Measurements from ENCODE around the gene FBXL12. TPM values are rescaled to one million over a fixed set of nuclear protein-coding genes. Genes with fewer than 3 reads are reported as not detected.
A peak's percentile ranks its signal among the peaks of the same experiment; 100 is the strongest.

The FBXL12 gene
- total and polyA plus RNA-seq, 2 of the 4 experiments (the other 2 are of a cell fraction) = 8.1 to 42.6 TPM

DNA sequence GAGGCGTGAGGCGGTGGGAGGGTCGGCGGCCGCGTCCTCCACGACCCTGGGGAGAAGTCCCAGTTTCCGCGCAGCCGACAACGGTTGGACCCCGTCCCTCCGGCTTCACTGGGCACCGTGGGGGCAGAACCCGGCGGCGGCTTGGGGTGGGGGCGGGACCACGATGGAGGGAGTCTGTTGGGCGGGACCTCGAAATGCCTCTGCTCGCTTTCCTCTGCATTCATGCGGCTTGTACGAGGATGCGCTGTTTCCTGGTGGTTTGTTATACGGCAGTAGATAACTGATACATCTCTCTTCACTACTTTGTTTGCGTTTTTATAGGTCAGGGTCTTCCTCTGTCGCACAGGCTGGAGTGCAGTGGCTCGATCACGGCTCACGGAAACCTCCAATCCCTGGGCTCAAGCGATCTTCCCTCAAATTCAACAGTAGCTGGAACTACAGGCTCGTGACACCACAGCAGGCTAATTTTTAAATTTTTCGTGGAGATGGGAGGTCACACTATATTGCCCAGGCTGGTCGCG, 25.7 kb downstream of the FBXL12 start:
- Histone ChIP-seq H3K18ac (ENCODE audit: low read depth, low read length) (no peak overlapping the region; the same call in 1 of the 2 replicates), H2BK20ac (ENCODE audit: low read depth, low read length) (no peak overlapping the region), H4K5ac (ENCODE audit: low read depth, low read length) (peak overlapping the region; percentile 43; the same call in 1 of the 2 replicates), H3K14ac (replicated peaks; ENCODE audit: low read depth, low read length) (peak overlapping the region; percentile 64; the same call in 1 of the 2 replicates), H3K27me3 (ENCODE audit: control insufficient read depth, insufficient read depth, low read length) (no peaks in the 10 kb centered on the region), H2BK15ac (ENCODE audit: low read depth, low read length) (no peak overlapping the region), H3K4ac (ENCODE audit: low read depth, low read length) (no peak overlapping the region; the same call in 1 of the 2 replicates), H2BK5ac (ENCODE audit: low read depth, low read length, poor library complexity, severe bottlenecking) (no peak overlapping the region), H2AFZ (replicated peaks; ENCODE audit: low read length, poor library complexity) (peak overlapping the region; percentile 99), H3K9ac (ENCODE audit: low read depth, low read length) (peak overlapping the region; percentile 63; the same call in 1 of the 2 replicates), H3K36me3 (ENCODE audit: control insufficient read depth, insufficient read depth, low read length) (no peaks in the 10 kb centered on the region), H3K9me1 (ENCODE audit: insufficient read depth, low read length) (no peaks in the 10 kb centered on the region), H3K4me2 (ENCODE audit: low read depth, low read length) (peak overlapping the region; percentile 95), H3K4me3 (ENCODE audit: insufficient read depth, low read depth, low read length) (peak overlapping the region; percentile 98), H4K91ac (ENCODE audit: insufficient read depth, low read depth, low read length) (no peak overlapping the region), H3K9me3 (ENCODE audit: control insufficient read depth, insufficient read depth, low read length) (no peaks in the 10 kb centered on the region), H2AK9ac (replicated peaks; ENCODE audit: low read depth, low read length, poor library complexity) (peak overlapping the region; percentile 96), H2BK120ac (ENCODE audit: low read depth, low read length) (no peak overlapping the region), H3K56ac (ENCODE audit: extremely low read depth, insufficient read depth, low read length) (no peak overlapping the region), H4K20me1 (ENCODE audit: insufficient read depth, low read length) (no peaks in the 10 kb centered on the region), H3K79me1 (ENCODE audit: low read depth in 1 of 2, low read length in 2 of 2) (no peaks in the 10 kb centered on the region), H4K8ac (ENCODE audit: low read depth in 2 of 2, low read length in 2 of 2) (peak overlapping the region; percentile 58 to 83; a peak in 3 of 4 replicates), H3K23ac (ENCODE audit: low read depth, low read length) (no peak overlapping the region), H2AK5ac (ENCODE audit: low read depth, low read length) (no peak overlapping the region), H3K4me1 (ENCODE audit: control insufficient read depth, insufficient read depth, low read length) (peaks cover 3% of the 10 kb centered on the region), H3K27ac (ENCODE audit: insufficient read depth, low read length) (peak overlapping the region; percentile 54)
- peak; percentile 32 for DNase-seq
- no TSS peak for BruUV-seq (replicated peaks)
- TF ChIP-seq RFX5 (IDR thresholded peaks at IDR 0.05; ENCODE audit: low read depth, low read length) (no peak), RAD21 (IDR thresholded peaks at IDR 0.05; ENCODE audit: low read length) (no peak), NFE2L2 (IDR thresholded peaks at IDR 0.05; ENCODE audit: low read depth, low read length) (no peak), CEBPB (IDR thresholded peaks at IDR 0.05; ENCODE audit: low read depth, low read length) (no peak), MXI1 (IDR thresholded peaks at IDR 0.05; ENCODE audit: borderline replicate concordance, low read depth, low read length) (no peak), POLR2A (IDR thresholded peaks at IDR 0.05; ENCODE audit: low read depth, low read length) (peak; percentile 3; the same call in 1 of the 2 replicates), MAFK (IDR thresholded peaks at IDR 0.05; ENCODE audit: low read depth, low read length) (no peak), MAZ (IDR thresholded peaks at IDR 0.05; ENCODE audit: borderline replicate concordance, low read depth, low read length) (peak; percentile 18; the same call in 1 of the 2 replicates), FOS (IDR thresholded peaks at IDR 0.05; ENCODE audit: low read depth, low read length) (no peak)
- TF ChIP-seq, protein P1, sequence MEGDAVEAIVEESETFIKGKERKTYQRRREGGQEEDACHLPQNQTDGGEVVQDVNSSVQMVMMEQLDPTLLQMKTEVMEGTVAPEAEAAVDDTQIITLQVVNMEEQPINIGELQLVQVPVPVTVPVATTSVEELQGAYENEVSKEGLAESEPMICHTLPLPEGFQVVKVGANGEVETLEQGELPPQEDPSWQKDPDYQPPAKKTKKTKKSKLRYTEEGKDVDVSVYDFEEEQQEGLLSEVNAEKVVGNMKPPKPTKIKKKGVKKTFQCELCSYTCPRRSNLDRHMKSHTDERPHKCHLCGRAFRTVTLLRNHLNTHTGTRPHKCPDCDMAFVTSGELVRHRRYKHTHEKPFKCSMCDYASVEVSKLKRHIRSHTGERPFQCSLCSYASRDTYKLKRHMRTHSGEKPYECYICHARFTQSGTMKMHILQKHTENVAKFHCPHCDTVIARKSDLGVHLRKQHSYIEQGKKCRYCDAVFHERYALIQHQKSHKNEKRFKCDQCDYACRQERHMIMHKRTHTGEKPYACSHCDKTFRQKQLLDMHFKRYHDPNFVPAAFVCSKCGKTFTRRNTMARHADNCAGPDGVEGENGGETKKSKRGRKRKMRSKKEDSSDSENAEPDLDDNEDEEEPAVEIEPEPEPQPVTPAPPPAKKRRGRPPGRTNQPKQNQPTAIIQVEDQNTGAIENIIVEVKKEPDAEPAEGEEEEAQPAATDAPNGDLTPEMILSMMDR (conservative IDR thresholded peaks at IDR 0.05; ENCODE audit: low read depth, low read length) = no peak
- TF ChIP-seq, protein P2, sequence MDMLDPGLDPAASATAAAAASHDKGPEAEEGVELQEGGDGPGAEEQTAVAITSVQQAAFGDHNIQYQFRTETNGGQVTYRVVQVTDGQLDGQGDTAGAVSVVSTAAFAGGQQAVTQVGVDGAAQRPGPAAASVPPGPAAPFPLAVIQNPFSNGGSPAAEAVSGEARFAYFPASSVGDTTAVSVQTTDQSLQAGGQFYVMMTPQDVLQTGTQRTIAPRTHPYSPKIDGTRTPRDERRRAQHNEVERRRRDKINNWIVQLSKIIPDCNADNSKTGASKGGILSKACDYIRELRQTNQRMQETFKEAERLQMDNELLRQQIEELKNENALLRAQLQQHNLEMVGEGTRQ (IDR thresholded peaks at IDR 0.05; ENCODE audit: low read depth, low read length) = no peak
- TF ChIP-seq, protein P3, sequence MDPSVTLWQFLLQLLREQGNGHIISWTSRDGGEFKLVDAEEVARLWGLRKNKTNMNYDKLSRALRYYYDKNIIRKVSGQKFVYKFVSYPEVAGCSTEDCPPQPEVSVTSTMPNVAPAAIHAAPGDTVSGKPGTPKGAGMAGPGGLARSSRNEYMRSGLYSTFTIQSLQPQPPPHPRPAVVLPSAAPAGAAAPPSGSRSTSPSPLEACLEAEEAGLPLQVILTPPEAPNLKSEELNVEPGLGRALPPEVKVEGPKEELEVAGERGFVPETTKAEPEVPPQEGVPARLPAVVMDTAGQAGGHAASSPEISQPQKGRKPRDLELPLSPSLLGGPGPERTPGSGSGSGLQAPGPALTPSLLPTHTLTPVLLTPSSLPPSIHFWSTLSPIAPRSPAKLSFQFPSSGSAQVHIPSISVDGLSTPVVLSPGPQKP (IDR thresholded peaks at IDR 0.05; ENCODE audit: borderline replicate concordance, low read depth, low read length) = no peak
- ChIA-PET CTCF (interaction anchor here (1.0 kb wide), 1 partner anchor 167 kb away, joined by 3 read pairs; no protein-coding TSS in a partner anchor), POLR2A (ENCODE audit: unreplicated experiment) (no interaction called here)
- dilution Hi-C loops (cut with HindIII; ENCODE audit: low sequenced_read_pairs, unreplicated experiment) = loop anchor here (10.0 kb wide), 1 partner anchor 168 kb away; the partner anchor contains the start of gene ZNF561
- in situ Hi-C loops (cut with MboI; ENCODE audit: low sequenced_read_pairs) = loop anchor here (5.0 to 10.0 kb wide), 4 partner anchors 166 to 658 kb away; partner anchors contain the start of gene ZNF559
- peak; percentile 18 for ATAC-seq (ENCODE audit: low read depth)
- WGBS, 2 experiments (ENCODE audit: extremely low coverage in 2 of 2, insufficient read length in 1 of 2) = 0% methylated on average over 9 of the region's 36 CpGs; no CpG with 5 or more reads in 1 of the 2 experiments
- intact Hi-C loops (cut with micrococcal nuclease) = loop anchor here (5.0 kb wide), 1 partner anchor 386 kb away; no protein-coding TSS in a partner anchor
